SHP77 treated with DMSO at 0.1 percent for 48 hours (cell line): Measurements from ENCODE around the gene AGGF1.
"Not testable (repeated sequence)": the region's sequence is repeated elsewhere in the genome, so short reads cannot be mapped to it uniquely, and the experiment has no call there.

ENCODE experiments used
- DNase-seq: peaks from one replicate; lab custom pipeline; 2025; lab: John Stamatoyannopoulos, UW

AGGF1 gene

GRCh38 chr5:77022511-77023417 lies 7.4 kb upstream of the AGGF1 start:
- DNase-seq, result no peak

- no peak for DNase-seq
Observed at GRCh38 chr5:77024490-77024889, 5.7 kb upstream of the AGGF1 start.

GRCh38 chr5:77028631-77029375 lies 1.4 kb upstream of the AGGF1 start:
- DNase-seq, result no peak

- DNase-seq, result no peak
Observed at GRCh38 chr5:77029376-77029885, 773 bp upstream of the AGGF1 start.

GRCh38 chr5:77031891-77032290 lies 1.7 kb downstream of the AGGF1 start:
- no peak for DNase-seq

GRCh38 chr5:77032635-77033034 lies 2.4 kb downstream of the AGGF1 start:
- DNase-seq, result no peak

- DNase-seq, result no peak
Observed at GRCh38 chr5:77033338-77033737, 3.1 kb downstream of the AGGF1 start.

- no peak for DNase-seq
Observed at GRCh38 chr5:77035950-77036349, 5.7 kb downstream of the AGGF1 start.

- no peak for DNase-seq
Observed at GRCh38 chr5:77046416-77047073, 16.3 kb downstream of the AGGF1 start.

- DNase-seq, result no peak
Observed at GRCh38 chr5:77064040-77064439, 33.8 kb downstream of the AGGF1 start.

- no peak for DNase-seq
Observed at GRCh38 chr5:77065256-77065655, 35.1 kb downstream of the AGGF1 start.

GRCh38 chr5:77066184-77066583 lies 36.0 kb downstream of the AGGF1 start:
- DNase-seq, result no peak

- no peak for DNase-seq
Observed at GRCh38 chr5:77066823-77067442, 36.7 kb downstream of the AGGF1 start.

GRCh38 chr5:77073667-77074066 lies 43.5 kb downstream of the AGGF1 start:
- DNase-seq, result no peak

GRCh38 chr5:77074745-77075144 lies 44.5 kb downstream of the AGGF1 start:
- no peak for DNase-seq

- DNase-seq, result no peak
Observed at GRCh38 chr5:77076961-77077828, 47.0 kb downstream of the AGGF1 start.

- no peak for DNase-seq
Observed at GRCh38 chr5:77077829-77078176, 47.6 kb downstream of the AGGF1 start.

- DNase-seq, result not testable (repeated sequence)
Observed at GRCh38 chr5:77080479-77080878, 50.3 kb downstream of the AGGF1 start.

GRCh38 chr5:77080905-77081304 lies 50.7 kb downstream of the AGGF1 start:
- no peak for DNase-seq

- no peak for DNase-seq
Observed at GRCh38 chr5:77082280-77082679, 52.1 kb downstream of the AGGF1 start.

GRCh38 chr5:77083088-77083487 lies 52.9 kb downstream of the AGGF1 start:
- no peak for DNase-seq
